Measurements from ENCODE around the gene STKLD1.

DNA sequence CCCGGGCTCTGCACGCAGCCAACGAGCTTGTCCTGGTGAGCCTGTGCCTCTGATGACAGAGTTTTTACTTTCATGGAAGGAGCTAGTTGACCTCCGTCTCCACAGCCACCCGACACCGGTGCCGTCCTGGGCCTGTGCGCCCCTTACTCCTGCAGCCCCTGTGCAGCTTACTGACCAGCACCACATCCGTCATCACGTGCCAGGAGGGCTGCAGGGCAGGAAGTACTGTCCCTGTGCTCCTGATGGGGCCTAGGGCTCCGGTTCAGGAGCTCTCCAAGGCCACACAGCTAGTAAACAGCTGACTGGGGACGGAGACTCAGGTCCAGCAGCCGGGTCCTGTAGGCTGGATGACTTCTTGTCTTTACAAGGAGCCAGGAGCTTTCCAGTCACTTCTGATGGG lies 10.2 kb downstream of the STKLD1 start:
- TF ChIP-seq EZH2 (IDR thresholded peaks at IDR 0.05; ENCODE audit: low read depth) = no peak
- TF ChIP-seq, protein P1, sequence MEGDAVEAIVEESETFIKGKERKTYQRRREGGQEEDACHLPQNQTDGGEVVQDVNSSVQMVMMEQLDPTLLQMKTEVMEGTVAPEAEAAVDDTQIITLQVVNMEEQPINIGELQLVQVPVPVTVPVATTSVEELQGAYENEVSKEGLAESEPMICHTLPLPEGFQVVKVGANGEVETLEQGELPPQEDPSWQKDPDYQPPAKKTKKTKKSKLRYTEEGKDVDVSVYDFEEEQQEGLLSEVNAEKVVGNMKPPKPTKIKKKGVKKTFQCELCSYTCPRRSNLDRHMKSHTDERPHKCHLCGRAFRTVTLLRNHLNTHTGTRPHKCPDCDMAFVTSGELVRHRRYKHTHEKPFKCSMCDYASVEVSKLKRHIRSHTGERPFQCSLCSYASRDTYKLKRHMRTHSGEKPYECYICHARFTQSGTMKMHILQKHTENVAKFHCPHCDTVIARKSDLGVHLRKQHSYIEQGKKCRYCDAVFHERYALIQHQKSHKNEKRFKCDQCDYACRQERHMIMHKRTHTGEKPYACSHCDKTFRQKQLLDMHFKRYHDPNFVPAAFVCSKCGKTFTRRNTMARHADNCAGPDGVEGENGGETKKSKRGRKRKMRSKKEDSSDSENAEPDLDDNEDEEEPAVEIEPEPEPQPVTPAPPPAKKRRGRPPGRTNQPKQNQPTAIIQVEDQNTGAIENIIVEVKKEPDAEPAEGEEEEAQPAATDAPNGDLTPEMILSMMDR (conservative IDR thresholded peaks at IDR 0.05) = no peak

Measured in PC-9 (cell line).